GM13977 (cell line): Measurements from ENCODE around the gene SIRT7.

Experiments used
- DNase-seq: peaks from one replicate; pipeline ENCODE4 v3.0.0; 2012; ENCODE audit warnings: low spot score
- in situ Hi-C: fragments of 300-500 bp; cut with MboI; formaldehyde crosslinking; loops from one replicate; pipeline ENCODE4 v1.12.0; 2022; ENCODE audit warnings: low sequenced_read_pairs, low pct_unique_long_range_greater_than_20kb, mixed read lengths, inconsistent platforms; ENCODE audit not compliant: unreplicated experiment
- TF ChIP-seq, protein P1 (sequence below): IDR thresholded peaks from 2 replicates; pipeline ENCODE4 v1.5.1; 2012; ENCODE audit warnings: mild to moderate bottlenecking, control low read depth; ENCODE audit not compliant: insufficient read depth; ENCODE audit errors: extremely low read depth, missing control alignments

Gene SIRT7

GRCh38 chr17:81903415-81903831 is 14.6 kb downstream of the SIRT7 start:
- DNase-seq, result no peak
- TF ChIP-seq, protein P1, sequence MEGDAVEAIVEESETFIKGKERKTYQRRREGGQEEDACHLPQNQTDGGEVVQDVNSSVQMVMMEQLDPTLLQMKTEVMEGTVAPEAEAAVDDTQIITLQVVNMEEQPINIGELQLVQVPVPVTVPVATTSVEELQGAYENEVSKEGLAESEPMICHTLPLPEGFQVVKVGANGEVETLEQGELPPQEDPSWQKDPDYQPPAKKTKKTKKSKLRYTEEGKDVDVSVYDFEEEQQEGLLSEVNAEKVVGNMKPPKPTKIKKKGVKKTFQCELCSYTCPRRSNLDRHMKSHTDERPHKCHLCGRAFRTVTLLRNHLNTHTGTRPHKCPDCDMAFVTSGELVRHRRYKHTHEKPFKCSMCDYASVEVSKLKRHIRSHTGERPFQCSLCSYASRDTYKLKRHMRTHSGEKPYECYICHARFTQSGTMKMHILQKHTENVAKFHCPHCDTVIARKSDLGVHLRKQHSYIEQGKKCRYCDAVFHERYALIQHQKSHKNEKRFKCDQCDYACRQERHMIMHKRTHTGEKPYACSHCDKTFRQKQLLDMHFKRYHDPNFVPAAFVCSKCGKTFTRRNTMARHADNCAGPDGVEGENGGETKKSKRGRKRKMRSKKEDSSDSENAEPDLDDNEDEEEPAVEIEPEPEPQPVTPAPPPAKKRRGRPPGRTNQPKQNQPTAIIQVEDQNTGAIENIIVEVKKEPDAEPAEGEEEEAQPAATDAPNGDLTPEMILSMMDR, result no peak
- in situ Hi-C loops, result no loop called here

DNA sequence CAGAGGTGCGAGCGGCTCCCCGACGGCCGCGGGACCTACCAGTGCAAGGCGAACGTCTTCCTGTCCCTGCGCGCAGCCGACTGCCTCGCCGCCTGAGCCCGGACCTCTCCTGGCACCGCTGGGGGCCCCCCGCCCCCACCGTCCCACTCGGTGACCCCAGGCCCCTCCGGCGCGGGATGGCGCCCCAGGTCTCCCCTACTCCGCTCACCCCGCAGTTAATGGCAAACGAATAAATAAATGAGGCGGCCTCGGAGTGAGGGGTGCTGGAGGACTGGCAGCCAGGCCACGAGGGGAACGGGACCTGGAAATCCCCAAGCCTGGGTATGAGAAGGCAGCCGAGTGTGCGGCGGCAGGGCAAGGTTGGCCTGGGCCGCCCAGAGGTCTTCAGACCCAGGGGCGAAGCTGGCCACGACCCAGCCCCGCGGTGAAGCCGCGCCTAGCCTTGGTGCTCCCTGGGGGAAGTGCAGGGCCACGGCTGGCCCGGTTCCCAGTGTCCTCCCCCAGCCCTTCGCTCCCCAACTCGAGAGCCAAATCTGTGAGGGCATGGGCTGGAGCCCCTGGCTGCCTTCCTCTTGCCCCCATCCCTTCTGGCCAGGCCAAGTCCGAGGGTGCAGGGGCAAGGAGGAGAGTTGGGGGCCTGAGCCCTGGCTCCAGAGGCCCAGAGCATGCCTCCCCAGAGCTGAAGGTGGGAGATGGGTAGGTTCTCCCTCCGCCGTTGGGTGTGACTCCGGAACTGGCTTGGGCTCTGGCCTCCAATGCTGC is 15.1 kb downstream of the SIRT7 start:
- in situ Hi-C loops, result no loop called here
- TF ChIP-seq, protein P1, result no peak
- DNase-seq, result no peak

GRCh38 chr17:81902023-81902652 is 15.8 kb downstream of the SIRT7 start, which contains the start of gene NPB:
TSS of gene NPB (plus strand) at chr17:81902238. CDS start at chr17:81902278, 40 bp downstream.
- TF ChIP-seq, protein P1, result no peak
- no peak for DNase-seq
- in situ Hi-C loops, result no loop called here

DNA sequence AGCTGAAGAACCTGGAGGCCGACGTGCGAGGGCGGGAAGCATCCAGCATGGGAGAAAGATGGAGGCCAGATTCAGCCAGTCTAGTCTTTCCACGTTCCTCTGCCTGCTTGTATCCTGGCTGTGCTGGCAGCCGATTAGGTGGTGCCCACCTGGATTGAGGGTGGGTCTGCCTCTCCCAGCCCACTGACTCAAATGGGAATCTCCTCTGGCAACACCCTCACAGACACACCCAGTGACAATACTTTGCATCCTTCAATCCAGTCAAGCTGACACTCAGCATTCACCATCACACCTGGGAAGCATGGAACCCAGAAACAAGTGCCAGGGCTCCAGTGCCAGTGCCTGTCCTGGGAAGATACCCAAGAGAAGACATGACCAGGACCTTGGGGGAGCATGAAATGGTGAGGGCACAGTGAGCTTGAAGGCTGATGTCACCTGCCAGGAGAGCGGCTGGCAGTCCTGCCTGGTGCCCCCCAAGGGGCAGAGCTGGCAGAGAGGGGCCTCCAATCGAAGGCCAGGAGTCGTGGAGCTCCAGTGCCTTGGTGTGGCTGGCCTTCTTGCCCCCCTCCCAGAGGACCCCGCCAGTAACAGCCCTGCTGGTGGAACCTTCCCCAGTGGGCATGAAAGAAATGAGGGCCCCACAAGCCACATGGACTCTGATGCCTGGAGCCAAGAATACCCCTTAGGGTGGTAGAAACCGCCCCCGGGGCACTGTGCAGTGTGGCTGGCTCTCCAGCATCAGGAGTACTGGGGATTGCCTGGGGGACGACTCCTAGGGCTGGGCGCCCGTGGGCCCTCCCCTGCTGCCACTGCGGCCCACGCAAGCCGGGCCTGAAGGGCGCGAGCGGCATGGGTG is 16.6 kb downstream of the SIRT7 start:
- in situ Hi-C loops, result no loop called here
- TF ChIP-seq, protein P1, result no peak
- DNase-seq, result no peak

- TF ChIP-seq, protein P1, result no peak
- no peak for DNase-seq
- in situ Hi-C loops, result no loop called here
These were observed 17.7 kb downstream of the SIRT7 start for GRCh38 chr17:81900181-81900820.
